ENCODE data around the gene SEMA4G. TPM values are rescaled to one million over a fixed set of nuclear protein-coding genes. Genes with fewer than 3 reads are reported as not detected.
A peak's percentile ranks its signal among the peaks of the same experiment; 100 is the strongest.

Gene SEMA4G
- total RNA-seq, 1 donor from 2014 or later = 7.9 TPM

DNA sequence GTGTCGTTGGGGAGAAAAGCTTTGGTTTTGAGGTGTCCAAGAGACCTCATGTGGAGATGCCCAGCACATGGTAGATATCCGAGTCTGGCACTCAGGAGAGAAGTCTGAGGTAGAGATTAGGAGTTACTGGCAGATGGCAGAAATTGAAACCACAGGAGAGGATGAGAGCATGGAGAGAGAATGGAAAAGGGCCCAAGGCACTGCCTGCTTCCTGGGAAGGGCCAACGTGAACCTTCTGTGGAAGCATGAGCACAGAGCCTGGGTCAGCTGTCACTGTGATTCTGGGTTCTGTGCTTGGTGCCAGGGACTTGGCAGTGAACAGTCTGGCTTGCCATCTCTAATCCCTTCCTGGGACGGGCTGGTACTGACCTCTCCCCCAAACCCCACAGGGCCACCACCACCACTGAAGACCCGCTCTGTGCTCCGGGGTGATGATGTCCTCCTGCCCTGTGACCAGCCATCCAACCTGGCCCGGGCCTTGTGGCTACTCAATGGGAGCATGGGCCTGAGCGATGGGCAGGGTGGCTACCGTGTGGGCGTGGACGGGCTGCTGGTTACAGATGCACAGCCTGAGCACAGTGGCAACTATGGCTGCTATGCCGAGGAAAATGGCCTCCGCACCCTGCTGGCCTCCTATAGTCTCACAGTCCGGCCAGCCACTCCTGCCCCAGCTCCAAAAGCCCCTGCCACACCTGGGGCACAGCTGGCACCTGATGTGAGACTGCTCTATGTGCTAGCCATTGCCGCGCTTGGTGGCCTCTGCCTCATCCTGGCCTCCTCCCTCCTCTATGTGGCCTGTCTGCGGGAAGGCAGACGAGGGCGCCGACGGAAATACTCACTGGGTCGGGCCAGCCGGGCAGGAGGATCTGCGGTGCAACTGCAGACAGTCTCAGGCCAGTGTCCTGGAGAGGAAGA lies 13.9 kb downstream of the SEMA4G start:
- H3K4me3 ChIP-seq (ENCODE audit: low read depth, low read length) = no peak overlapping the region
- no peak for DNase-seq (ENCODE audit: low read depth)
- no peak for TF ChIP-seq CTCF (conservative IDR thresholded peaks at IDR 0.05; ENCODE audit: low read depth, low read length)

GRCh38 chr10:100983868-100984671 lies 14.8 kb downstream of the SEMA4G start:
- TF ChIP-seq CTCF (conservative IDR thresholded peaks at IDR 0.05; ENCODE audit: low read depth, low read length) = no peak
- no peak for DNase-seq (ENCODE audit: low read depth)
- no peak overlapping the region for H3K4me3 ChIP-seq (ENCODE audit: low read depth, low read length)

DNA sequence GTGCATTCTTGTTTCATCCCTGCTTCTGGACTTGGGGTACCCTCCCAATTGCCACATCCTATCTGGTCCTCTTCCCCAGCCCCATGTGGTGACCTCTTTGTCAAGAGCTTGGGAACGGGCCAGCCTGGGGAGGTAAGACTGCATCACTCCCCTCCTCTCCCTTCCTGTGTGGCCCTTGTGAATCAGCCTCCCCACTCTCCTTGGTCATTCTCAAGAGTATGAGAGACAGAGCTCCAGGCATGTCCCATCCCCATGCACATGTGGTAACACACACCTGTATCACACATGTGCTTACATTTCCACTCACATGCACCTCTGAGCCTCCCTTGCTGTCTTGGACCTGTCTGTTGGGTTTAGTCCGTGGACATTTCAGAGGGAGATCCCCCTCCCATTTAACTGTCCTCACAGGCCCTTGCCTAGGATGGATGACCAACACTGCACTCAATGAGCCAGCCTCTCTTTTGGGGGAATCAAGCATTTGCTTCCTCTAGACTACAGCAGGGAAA lies 15.4 kb downstream of the SEMA4G start:
- DNase-seq (ENCODE audit: low read depth) = no peak
- no peak for TF ChIP-seq CTCF (conservative IDR thresholded peaks at IDR 0.05; ENCODE audit: low read depth, low read length)
- H3K4me3 ChIP-seq (ENCODE audit: low read depth, low read length) = no peak overlapping the region

- TF ChIP-seq CTCF (conservative IDR thresholded peaks at IDR 0.05; ENCODE audit: low read depth, low read length) = peak; percentile 16
- H3K4me3 ChIP-seq (ENCODE audit: low read depth, low read length) = peak overlapping the region; percentile 19
- no peak for DNase-seq (ENCODE audit: low read depth)
These were observed 16.0 kb downstream of the SEMA4G start for GRCh38 chr10:100985336-100985735.

DNA sequence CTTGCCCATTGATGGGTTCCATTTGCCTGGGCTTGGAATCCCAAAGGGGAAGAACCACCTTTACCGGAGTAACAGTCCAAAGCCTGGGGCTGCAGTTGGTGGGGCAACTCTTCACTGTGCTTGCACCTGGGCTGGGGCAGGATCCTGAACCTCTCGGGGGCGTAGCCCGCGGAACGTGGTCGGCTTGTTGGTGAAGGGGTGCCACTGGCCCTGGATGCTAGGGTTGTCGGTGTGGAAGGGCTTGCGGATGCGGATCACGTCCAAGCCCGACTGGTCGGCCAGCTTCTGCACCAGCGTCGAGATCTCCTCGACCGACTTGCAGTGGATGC lies 17.3 kb downstream of the SEMA4G start:
- DNase-seq (ENCODE audit: low read depth) = no peak
- no peak for TF ChIP-seq CTCF (conservative IDR thresholded peaks at IDR 0.05; ENCODE audit: low read depth, low read length)
- H3K4me3 ChIP-seq (ENCODE audit: low read depth, low read length) = peak overlapping the region; percentile 99

- H3K4me3 ChIP-seq (ENCODE audit: low read depth, low read length) = peak within 1 kb of the TSS; percentile 99
- DNase-seq (ENCODE audit: low read depth) = no peak
- TF ChIP-seq CTCF (conservative IDR thresholded peaks at IDR 0.05; ENCODE audit: low read depth, low read length) = no peak
These were observed 17.8 kb downstream of the SEMA4G start, which contains the start of the genes MRPL43 and TWNK for GRCh38 chr10:100986952-100987684. TSS of gene MRPL43 (minus strand) at chr10:100987497. CDS start at chr10:100987443, 54 bp downstream. TSS of gene TWNK (plus strand) at chr10:100987543. CDS start at chr10:100988211, 668 bp downstream.
